ENCODE measurements around the gene EPAS1. TPM values are rescaled to one million over a fixed set of nuclear protein-coding genes. Genes with fewer than 3 reads are reported as not detected.

Gene EPAS1
- total and polyA plus RNA-seq, 8 donors: 35.6 to 165 (median 76.0) TPM

DNA sequence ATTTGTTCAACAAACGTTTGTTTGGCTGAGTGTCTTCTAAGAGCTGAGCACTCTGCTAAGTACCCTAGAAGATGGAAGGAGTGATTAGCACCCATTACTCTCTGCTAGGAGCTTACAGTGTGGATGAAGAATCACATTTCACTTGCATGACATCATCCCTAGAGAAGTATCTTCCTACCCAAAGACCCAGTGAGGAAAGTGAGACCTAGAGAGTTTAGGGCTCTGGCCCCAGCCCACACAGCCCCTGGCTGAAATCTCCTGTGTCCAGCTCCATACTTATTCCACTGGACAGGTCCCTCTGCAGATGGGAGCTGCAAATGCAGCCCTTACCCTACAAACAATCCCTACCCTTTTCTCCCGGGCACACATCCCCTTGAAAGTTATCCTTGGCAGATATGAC lies 26.8 kb upstream of the EPAS1 start:
- WGBS, 2 donors: 50 to 66% methylated on average over 2 of the region's 2 CpGs
- TF ChIP-seq, protein P1, sequence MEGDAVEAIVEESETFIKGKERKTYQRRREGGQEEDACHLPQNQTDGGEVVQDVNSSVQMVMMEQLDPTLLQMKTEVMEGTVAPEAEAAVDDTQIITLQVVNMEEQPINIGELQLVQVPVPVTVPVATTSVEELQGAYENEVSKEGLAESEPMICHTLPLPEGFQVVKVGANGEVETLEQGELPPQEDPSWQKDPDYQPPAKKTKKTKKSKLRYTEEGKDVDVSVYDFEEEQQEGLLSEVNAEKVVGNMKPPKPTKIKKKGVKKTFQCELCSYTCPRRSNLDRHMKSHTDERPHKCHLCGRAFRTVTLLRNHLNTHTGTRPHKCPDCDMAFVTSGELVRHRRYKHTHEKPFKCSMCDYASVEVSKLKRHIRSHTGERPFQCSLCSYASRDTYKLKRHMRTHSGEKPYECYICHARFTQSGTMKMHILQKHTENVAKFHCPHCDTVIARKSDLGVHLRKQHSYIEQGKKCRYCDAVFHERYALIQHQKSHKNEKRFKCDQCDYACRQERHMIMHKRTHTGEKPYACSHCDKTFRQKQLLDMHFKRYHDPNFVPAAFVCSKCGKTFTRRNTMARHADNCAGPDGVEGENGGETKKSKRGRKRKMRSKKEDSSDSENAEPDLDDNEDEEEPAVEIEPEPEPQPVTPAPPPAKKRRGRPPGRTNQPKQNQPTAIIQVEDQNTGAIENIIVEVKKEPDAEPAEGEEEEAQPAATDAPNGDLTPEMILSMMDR (IDR thresholded peaks at IDR 0.05): no peak
- no peaks in the 10 kb centered on the region for H3K4me1 ChIP-seq
- no peak overlapping the region for H3K27ac ChIP-seq
- DNase-seq (no peak), ATAC-seq (no peak), FAIRE-seq (no peak)
- intact Hi-C loops (cut with DNase I): no loop called here
- no peaks in the 10 kb centered on the region for H3K36me3 ChIP-seq
- H3K27me3 ChIP-seq: no peaks in the 10 kb centered on the region
- no peaks in the 10 kb centered on the region for H3K9me3 ChIP-seq
- H3K4me3 ChIP-seq: no peak overlapping the region

DNA sequence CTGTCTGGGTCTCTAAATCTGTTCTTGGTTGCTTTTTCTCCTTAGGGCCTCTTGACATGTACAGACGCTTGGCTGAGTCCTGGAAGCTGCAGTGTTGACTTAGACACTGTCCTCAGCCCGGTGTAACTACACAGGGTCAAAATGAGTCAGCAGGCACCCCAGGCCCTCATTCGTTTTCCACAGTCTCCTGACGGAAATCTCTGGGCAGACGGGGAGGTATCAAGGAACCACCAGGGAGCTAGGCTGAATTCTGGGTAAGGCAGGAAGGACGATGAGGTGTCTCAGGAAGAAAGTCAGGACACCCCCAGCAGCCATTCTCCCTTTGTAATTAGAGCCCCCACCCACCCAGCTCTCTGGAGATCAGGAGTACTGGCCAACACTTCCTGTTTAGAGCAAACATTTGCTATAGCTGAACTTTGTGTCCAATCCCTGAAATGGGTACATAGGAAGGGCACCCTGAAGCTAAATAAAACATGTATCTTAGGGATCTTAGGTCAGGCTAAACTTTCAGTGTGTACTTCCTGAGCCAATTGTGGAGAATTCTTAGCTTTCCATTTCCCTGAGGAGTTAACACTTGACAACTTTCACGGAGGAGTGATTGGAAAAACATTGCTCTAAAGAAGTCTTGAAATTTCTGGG lies 23.9 kb upstream of the EPAS1 start:
- no peaks in the 10 kb centered on the region for H3K36me3 ChIP-seq
- FAIRE-seq (no peak), ATAC-seq (no peak), DNase-seq (no peak)
- no peaks in the 10 kb centered on the region for H3K27me3 ChIP-seq
- TF ChIP-seq, protein P1 (IDR thresholded peaks at IDR 0.05): no peak
- no peak overlapping the region for H3K27ac ChIP-seq
- H3K4me1 ChIP-seq: no peaks in the 10 kb centered on the region
- intact Hi-C loops (cut with DNase I): no loop called here
- no peaks in the 10 kb centered on the region for H3K9me3 ChIP-seq
- H3K4me3 ChIP-seq: no peak overlapping the region
- WGBS, 2 donors: 81 to 83% methylated on average over 7 of the region's 7 CpGs

DNA sequence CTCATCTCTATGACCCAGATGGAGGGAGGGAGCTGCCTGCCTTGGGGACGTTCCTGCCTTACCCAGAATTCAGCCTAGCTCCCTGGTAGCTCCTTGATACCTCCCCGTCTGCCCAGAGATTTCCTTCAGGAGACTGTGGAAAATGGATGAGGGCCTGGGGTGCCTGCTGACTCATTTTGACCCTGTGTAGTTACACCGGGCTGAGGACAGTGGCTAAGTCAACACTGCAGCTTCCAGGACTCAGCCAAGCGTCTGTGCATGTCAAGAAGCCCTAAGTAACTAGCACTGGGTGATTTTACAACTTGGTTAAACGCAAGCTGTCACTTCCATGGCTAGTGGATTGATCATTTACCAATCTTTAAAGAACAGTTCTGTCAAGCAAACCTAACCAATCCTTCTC lies 23.3 kb upstream of the EPAS1 start:
- H3K4me3 ChIP-seq: no peak overlapping the region
- intact Hi-C loops (cut with DNase I): no loop called here
- ATAC-seq: no peak
- FAIRE-seq: no peak
- TF ChIP-seq, protein P1 (IDR thresholded peaks at IDR 0.05): no peak
- no peaks in the 10 kb centered on the region for H3K9me3 ChIP-seq
- H3K27me3 ChIP-seq: no peaks in the 10 kb centered on the region
- 69 to 75% methylated on average over 5 of the region's 5 CpGs for WGBS, 2 donors
- H3K4me1 ChIP-seq: no peaks in the 10 kb centered on the region
- no peak for DNase-seq
- H3K27ac ChIP-seq: no peak overlapping the region
- H3K36me3 ChIP-seq: no peaks in the 10 kb centered on the region

DNA sequence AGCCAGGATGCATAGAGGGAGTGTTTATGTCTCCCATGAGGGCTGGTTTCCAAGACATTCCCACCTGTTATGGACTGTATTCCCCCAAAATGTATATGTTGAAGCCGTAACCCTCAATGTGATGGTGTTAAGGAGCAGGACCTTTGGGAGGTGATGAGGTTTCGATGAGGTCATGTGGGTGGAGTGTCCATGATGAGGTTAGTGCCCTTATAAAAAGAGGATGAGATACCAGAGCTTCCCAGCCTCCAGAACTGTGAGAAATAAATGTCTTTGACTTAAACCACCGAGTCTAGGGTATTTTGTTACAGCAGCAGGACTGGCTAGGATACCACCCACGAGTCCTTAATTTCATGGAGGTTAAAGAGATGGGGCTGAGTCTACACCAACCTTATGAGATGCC lies 22.6 kb upstream of the EPAS1 start:
- ATAC-seq (no peak), FAIRE-seq (no peak), DNase-seq (no peak)
- TF ChIP-seq, protein P1 (IDR thresholded peaks at IDR 0.05): no peak
- H3K36me3 ChIP-seq: no peaks in the 10 kb centered on the region
- intact Hi-C loops (cut with DNase I): no loop called here
- H3K9me3 ChIP-seq: no peaks in the 10 kb centered on the region
- H3K4me1 ChIP-seq: no peaks in the 10 kb centered on the region
- no peak overlapping the region for H3K27ac ChIP-seq
- no peak overlapping the region for H3K4me3 ChIP-seq
- H3K27me3 ChIP-seq: no peaks in the 10 kb centered on the region
- WGBS, 2 donors: 86 to 95% methylated on average over 4 of the region's 4 CpGs

GRCh38 chr2:46275995-46276394 lies 21.2 kb upstream of the EPAS1 start:
- Histone ChIP-seq H3K27ac (no peak overlapping the region), H3K27me3 (no peaks in the 10 kb centered on the region), H3K36me3 (no peaks in the 10 kb centered on the region), H3K4me1 (no peaks in the 10 kb centered on the region), H3K9me3 (no peaks in the 10 kb centered on the region), H3K4me3 (no peak overlapping the region)
- FAIRE-seq (no peak), DNase-seq (peak in 3 of 6 donors; percentile 24 to 55 (median 44)), ATAC-seq (peak in 2 of 4 donors; percentile 66 to 67)
- intact Hi-C loops (cut with DNase I): no loop called here
- WGBS, 2 donors: 72 to 77% methylated on average over 20 of the region's 20 CpGs
- TF ChIP-seq, protein P1 (IDR thresholded peaks at IDR 0.05): no peak
